ENCODE results near the gene PLCB3. TPM values are rescaled to one million over a fixed set of nuclear protein-coding genes. Genes with fewer than 3 reads are reported as not detected.

The PLCB3 gene
- total and polyA plus RNA-seq, 2 experiments from 2014 or later = 28.1 to 103 TPM

GRCh38 chr11:64259533-64260067, 8.3 kb downstream of the PLCB3 start:
- Mint-ChIP-seq H3K9me3 (no peaks in the 10 kb centered on the region), H3K4me1 (peaks cover 7% of the 10 kb centered on the region; the same call in 2 of the 3 replicates), H3K27me3 (ENCODE audit: insufficient read depth, low read depth, poor library complexity) (peaks cover 11% of the 10 kb centered on the region), H3K4me3 (no peak overlapping the region), H3K27ac (no peak overlapping the region), H3K36me3 (ENCODE audit: low read depth) (peaks cover 69% of the 10 kb centered on the region)
- H3K27me3 ChIP-seq (ENCODE audit: insufficient read depth) = no peaks in the 10 kb centered on the region
- DNase-seq (ENCODE audit: low spot score) (no peak), ATAC-seq (no peak)
- peaks cover 11% of the 10 kb centered on the region for H3K36me3 ChIP-seq (ENCODE audit: insufficient read depth)
- no peak overlapping the region for H3K27ac ChIP-seq (ENCODE audit: low read depth)
- 0 out of 2 replicates have a peak, but pooled peaks cover 4% of the 10 kb centered on the region for H4K20me1 ChIP-seq (replicated peaks; ENCODE audit: insufficient read depth)
- no peak overlapping the region for H3K4me3 ChIP-seq
- 0 out of 2 replicates have a peak, but pooled peaks cover 4% of the 10 kb centered on the region for H3F3A ChIP-seq (replicated peaks; ENCODE audit: low read depth)
- no peaks in the 10 kb centered on the region for H3K79me2 ChIP-seq (replicated peaks; ENCODE audit: insufficient read depth)
- H3K4me1 ChIP-seq (ENCODE audit: insufficient read depth) = no peaks in the 10 kb centered on the region
- no peaks in the 10 kb centered on the region for H3K9me2 ChIP-seq (ENCODE audit: insufficient read depth)
- H3K4me2 ChIP-seq = no peak overlapping the region
- TF ChIP-seq ZNF462 (CRISPR knock-in tag; IDR thresholded peaks at IDR 0.05) (no peak), EZH2 (IDR thresholded peaks at IDR 0.05; ENCODE audit: low read depth, unreplicated experiment) (no peak), ZNF331 (CRISPR knock-in tag; IDR thresholded peaks at IDR 0.05; ENCODE audit: low read depth) (no peak), NANOG (IDR thresholded peaks at IDR 0.05; ENCODE audit: borderline replicate concordance) (no peak), ZNF114 (CRISPR knock-in tag; IDR thresholded peaks at IDR 0.05) (no peak), ETS1 (IDR thresholded peaks at IDR 0.05) (no peak), JUNB (IDR thresholded peaks at IDR 0.05; ENCODE audit: unreplicated experiment) (no peak), REST (IDR thresholded peaks at IDR 0.05; ENCODE audit: unreplicated experiment) (no peak)
- H2AFZ ChIP-seq = no peak overlapping the region
